Testis (tissue), 3 donors: Measurements from ENCODE around the gene MDFIC. TPM values are rescaled to one million over a fixed set of nuclear protein-coding genes. Genes with fewer than 3 reads are reported as not detected.

Experiments
- DNase-seq: peaks from one replicate; pipeline ENCODE4 v3.0.0-alpha.2; 2019
- H3K27ac ChIP-seq, 2 donors: fragments of 200-600 bp; sonication (generic); one replicate each; pipeline ENCODE4 v1.5.1; 2019
- H3K27me3 ChIP-seq: fragments of 200-600 bp; sonication (generic); one replicate; pipeline ENCODE4 v1.5.1; 2019
- H3K36me3 ChIP-seq: fragments of 200-600 bp; sonication (generic); one replicate; pipeline ENCODE4 v1.5.1; 2017; ENCODE audit warnings: low read depth; ENCODE audit errors: missing control alignments
- H3K4me1 ChIP-seq: fragments of 200-600 bp; sonication (generic); one replicate; pipeline ENCODE4 v1.5.1; 2019
- H3K4me3 ChIP-seq, 2 donors: fragments of 200-600 bp; sonication (generic); one replicate each; pipeline ENCODE4 v1.5.1; 2017 to 2019
- H3K9me3 ChIP-seq: fragments of 200-600 bp; sonication (generic); one replicate; pipeline ENCODE4 v1.5.1; 2017
- POLR2A ChIP-seq: fragments of 450-650 bp; IDR thresholded peaks from one replicate; pipeline ENCODE4 v1.6.1; 2017; ENCODE audit warnings: antibody characterized with exemption, mild to moderate bottlenecking, moderate library complexity
- WGBS, 2 donors: methylation state at CpG; one replicate each; pipeline ENCODE4 v1.1.5; 2018; 5-methylcytosine and 5-hydroxymethylcytosine counted together
- intact Hi-C: fragments of 100-400 bp; cut with DNase I; formaldehyde crosslinking; loops from one replicate; pipeline ENCODE4 v1.15.1; 2023; ENCODE audit warnings: low total_unique reads
- polyA plus RNA-seq: library from polyadenylated mRNA; stranded (reverse); fragments of 350-450 nt; fragmentation: Illumina TruSeq; extraction: RNeasy Lipid Tissue Mini Kit (QIAGEN cat#74804); gene quantifications from one replicate; pipeline ENCODE4 v1.2.3, GENCODE V29; 2014; ENCODE audit warnings: low read depth, low replicate concordance; ENCODE audit not compliant: insufficient read depth
- total RNA-seq, 2 donors: library from RNA; depleted of rRNA; stranded (reverse); fragments of >200 nt; gene quantifications; one replicate each; pipeline ENCODE4 v1.2.3, GENCODE V29; 2016
- TF ChIP-seq, protein P1 (sequence below), 3 experiments: fragments of 450-650 bp in 2 of 3; fragments of 200-600 bp in 1 of 3; sonication (generic) in 1 of 3; IDR thresholded peaks; one replicate each; pipeline ENCODE4 v1.5.1; 2016 to 2019; ENCODE audit warnings: antibody characterized with exemption in 3 of 3, mild to moderate bottlenecking in 2 of 3, moderate library complexity in 1 of 3

The MDFIC gene
- total and polyA plus RNA-seq, 3 donors from 2014 or later = 5.8 to 7.6 (median 6.1) TPM

DNA sequence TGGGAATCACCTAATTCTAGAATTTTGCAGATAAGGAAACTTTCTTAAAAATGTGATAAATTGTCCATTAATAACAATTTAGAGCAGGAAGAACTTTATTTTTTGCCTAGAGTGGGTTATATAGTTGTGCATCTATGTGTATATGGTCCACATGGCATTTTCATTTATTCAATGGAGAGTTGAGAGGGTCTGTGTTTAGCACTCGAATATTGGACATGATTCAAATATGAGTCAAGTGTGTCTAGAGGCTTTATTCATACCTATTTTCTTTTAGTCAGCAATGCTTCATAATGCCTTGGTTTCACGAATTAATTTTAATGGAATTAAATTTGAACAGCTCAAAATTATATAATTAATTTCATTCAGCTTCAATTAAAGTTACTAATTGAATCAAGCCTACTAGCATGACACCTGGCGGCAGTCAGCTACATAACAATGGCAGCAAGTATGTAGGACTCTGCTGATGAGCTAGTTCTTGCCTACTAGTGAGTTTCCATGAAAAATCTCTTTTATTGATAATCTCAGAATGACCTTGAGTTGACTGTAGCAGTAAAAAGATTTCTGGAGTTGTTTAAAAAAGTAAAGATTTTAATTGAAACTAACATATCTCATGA lies 17.7 kb downstream of the MDFIC start:
- no peaks in the 10 kb centered on the region for H3K36me3 ChIP-seq
- no peaks in the 10 kb centered on the region for H3K4me1 ChIP-seq
- H3K27ac ChIP-seq = no peak overlapping the region
- H3K9me3 ChIP-seq = no peaks in the 10 kb centered on the region
- TF ChIP-seq, protein P1, sequence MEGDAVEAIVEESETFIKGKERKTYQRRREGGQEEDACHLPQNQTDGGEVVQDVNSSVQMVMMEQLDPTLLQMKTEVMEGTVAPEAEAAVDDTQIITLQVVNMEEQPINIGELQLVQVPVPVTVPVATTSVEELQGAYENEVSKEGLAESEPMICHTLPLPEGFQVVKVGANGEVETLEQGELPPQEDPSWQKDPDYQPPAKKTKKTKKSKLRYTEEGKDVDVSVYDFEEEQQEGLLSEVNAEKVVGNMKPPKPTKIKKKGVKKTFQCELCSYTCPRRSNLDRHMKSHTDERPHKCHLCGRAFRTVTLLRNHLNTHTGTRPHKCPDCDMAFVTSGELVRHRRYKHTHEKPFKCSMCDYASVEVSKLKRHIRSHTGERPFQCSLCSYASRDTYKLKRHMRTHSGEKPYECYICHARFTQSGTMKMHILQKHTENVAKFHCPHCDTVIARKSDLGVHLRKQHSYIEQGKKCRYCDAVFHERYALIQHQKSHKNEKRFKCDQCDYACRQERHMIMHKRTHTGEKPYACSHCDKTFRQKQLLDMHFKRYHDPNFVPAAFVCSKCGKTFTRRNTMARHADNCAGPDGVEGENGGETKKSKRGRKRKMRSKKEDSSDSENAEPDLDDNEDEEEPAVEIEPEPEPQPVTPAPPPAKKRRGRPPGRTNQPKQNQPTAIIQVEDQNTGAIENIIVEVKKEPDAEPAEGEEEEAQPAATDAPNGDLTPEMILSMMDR (IDR thresholded peaks at IDR 0.05) = no peak
- no peak for TF ChIP-seq POLR2A
- intact Hi-C loops = no loop called here
- H3K27me3 ChIP-seq = no peaks in the 10 kb centered on the region
- 86 to 88% methylated on average over 3 of the region's 3 CpGs for WGBS, 2 donors
- no peak overlapping the region for H3K4me3 ChIP-seq
- DNase-seq = no peak

DNA sequence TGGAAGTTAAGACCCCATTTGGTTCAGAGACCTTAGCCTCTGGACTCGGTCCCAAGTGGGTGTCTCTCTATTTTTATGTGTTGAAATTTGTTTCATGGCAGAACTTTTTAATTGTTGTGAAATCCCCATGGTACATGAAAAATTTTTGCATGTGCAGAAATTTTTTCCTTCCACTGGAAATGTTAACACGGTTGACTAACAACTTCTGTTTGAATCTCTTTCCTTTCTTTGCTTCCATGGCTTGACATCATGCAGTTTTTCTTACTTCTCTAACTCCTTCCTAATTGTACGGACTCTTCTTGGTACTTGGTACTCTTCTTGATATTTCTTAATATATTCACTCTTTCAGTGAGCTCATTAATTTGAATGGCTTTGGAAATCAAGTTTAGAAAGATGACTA lies 18.3 kb downstream of the MDFIC start:
- WGBS, 2 donors = 87 to 93% methylated on average over 3 of the region's 3 CpGs
- Histone ChIP-seq H3K36me3 (no peaks in the 10 kb centered on the region), H3K27me3 (no peaks in the 10 kb centered on the region), H3K27ac (no peak overlapping the region), H3K4me3 (no peak overlapping the region), H3K9me3 (no peaks in the 10 kb centered on the region), H3K4me1 (no peaks in the 10 kb centered on the region)
- TF ChIP-seq, protein P1 (IDR thresholded peaks at IDR 0.05) = no peak
- no peak for TF ChIP-seq POLR2A
- DNase-seq = no peak
- intact Hi-C loops = no loop called here

DNA sequence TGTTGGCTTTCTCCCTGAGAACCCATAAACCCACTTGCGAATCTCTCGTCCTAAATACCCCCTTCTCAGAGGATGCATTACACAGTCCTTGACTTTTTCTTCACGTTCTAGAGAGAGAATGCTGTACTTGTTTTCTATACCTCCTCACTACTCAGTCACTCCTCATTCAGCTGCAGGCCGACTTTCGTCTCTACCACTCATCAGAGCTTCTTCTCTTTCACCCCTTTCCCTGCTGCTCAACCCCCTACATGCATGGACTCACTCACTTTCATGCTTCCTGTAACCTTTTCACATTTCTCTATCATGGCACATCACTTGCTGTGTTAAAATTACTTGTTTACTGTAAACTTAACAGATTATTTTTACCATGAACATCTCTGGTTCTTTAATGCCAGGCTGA lies 19.8 kb downstream of the MDFIC start:
- Histone ChIP-seq H3K9me3 (no peaks in the 10 kb centered on the region), H3K27ac (no peak overlapping the region), H3K36me3 (no peaks in the 10 kb centered on the region), H3K4me3 (no peak overlapping the region), H3K4me1 (no peaks in the 10 kb centered on the region), H3K27me3 (no peaks in the 10 kb centered on the region)
- TF ChIP-seq, protein P1 (IDR thresholded peaks at IDR 0.05) = no peak
- no peak for TF ChIP-seq POLR2A
- WGBS, 2 donors = 88 to 96% methylated on average over 5 of the region's 5 CpGs
- intact Hi-C loops = no loop called here
- DNase-seq = no peak

DNA sequence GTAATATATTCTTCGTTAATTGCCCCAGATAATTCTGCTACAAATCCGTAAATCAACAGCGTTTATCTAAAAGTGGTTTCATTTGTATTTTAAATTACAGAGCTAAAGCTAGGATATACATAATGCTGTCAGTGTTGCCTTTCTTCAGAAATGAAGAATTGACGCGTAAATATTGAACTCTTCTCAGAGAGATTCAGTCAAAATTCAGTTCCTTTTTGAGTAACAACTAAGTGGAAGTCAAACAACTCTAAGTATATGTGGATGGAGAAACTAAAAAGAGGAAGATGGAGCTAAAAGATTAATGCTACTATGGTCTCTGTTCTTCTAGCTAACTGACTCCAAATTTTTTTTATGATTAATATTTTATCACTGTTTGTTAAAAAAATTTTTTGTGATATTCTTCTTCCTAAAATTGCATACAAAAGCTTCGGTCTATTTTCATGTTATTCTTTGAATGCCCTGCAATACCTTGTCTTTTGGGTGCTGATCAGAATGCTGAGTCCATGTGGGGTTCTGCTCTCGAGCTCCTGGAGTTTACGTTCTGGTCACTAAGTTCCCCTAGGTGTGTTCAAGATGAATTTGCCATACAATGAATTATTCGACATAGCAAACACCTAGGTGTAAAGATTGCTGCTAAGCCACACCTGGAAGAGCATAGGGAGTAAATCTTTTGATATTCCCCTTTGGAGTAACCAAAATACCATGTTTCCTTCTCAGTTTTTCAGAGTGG lies 20.7 kb downstream of the MDFIC start:
- no peak for DNase-seq
- no peak overlapping the region for H3K27ac ChIP-seq
- TF ChIP-seq POLR2A = no peak
- TF ChIP-seq, protein P1 (IDR thresholded peaks at IDR 0.05) = no peak
- no peaks in the 10 kb centered on the region for H3K36me3 ChIP-seq
- no peak overlapping the region for H3K4me3 ChIP-seq
- H3K4me1 ChIP-seq = no peaks in the 10 kb centered on the region
- H3K9me3 ChIP-seq = no peaks in the 10 kb centered on the region
- 81 to 82% methylated on average over 9 of the region's 9 CpGs for WGBS, 2 donors
- intact Hi-C loops = no loop called here
- H3K27me3 ChIP-seq = no peaks in the 10 kb centered on the region

DNA sequence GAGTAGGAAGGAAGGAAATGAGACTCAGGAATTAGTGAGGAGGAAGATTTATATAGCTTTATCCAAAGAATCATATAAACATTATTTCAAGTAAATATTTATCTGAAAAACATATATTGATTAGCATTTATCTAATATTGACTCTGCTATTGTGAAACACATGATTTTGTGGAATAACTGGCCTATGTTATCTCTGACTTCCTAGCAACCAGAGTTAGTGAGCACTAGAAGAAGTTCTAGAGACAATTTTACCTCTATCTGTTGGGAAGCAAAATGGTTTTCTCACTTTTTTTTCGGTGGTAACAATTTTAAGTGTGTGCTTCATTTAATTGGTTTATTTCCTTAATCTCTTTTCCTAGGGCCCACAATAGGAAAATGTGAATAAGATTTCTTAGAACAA lies 21.6 kb downstream of the MDFIC start:
- WGBS, 2 donors = 89 to 98% methylated on average over 1 of the region's 1 CpG
- TF ChIP-seq, protein P1 (IDR thresholded peaks at IDR 0.05) = no peak
- no peak for TF ChIP-seq POLR2A
- Histone ChIP-seq H3K4me1 (no peaks in the 10 kb centered on the region), H3K9me3 (no peaks in the 10 kb centered on the region), H3K27ac (no peak overlapping the region), H3K4me3 (no peak overlapping the region), H3K36me3 (no peaks in the 10 kb centered on the region), H3K27me3 (no peaks in the 10 kb centered on the region)
- DNase-seq = no peak
- intact Hi-C loops = no loop called here
